Adrenal gland (tissue), 12 donors: ENCODE results near the gene SLC25A21. TPM values are rescaled to one million over a fixed set of nuclear protein-coding genes. Genes with fewer than 3 reads are reported as not detected.

Experiments
- DNase-seq, 7 donors: peaks; one replicate each; pipeline ENCODE4 v3.0.0-alpha.2; 2019 to 2020
- H3K27ac ChIP-seq, 5 donors: fragments of 200-600 bp; sonication (generic) in 4 of 5; 1 replicate in 3 of 5; 2 replicates in 2 of 5; pipeline versions ENCODE4 v1.5.1 to v1.8.0; 2016 to 2020; ENCODE audit warnings: mild to moderate bottlenecking in 1 of 5
- H3K27me3 ChIP-seq: fragments of 200-600 bp; 2 replicates; pipeline ENCODE4 v1.8.0; 2021
- H3K36me3 ChIP-seq, 2 donors: fragments of 200-600 bp; replicated peaks in 1 of 2; 1 replicate in 1 of 2; 2 replicates in 1 of 2; pipeline versions ENCODE4 v1.5.1 to v1.8.0; 2018 to 2022
- H3K4me1 ChIP-seq, 2 donors: fragments of 200-600 bp; replicated peaks in 1 of 2; 1 replicate in 1 of 2; 2 replicates in 1 of 2; pipeline versions ENCODE4 v1.5.1 to v1.8.0; 2018 to 2021
- H3K4me3 ChIP-seq, 4 donors: fragments of 200-600 bp; sonication (generic) in 3 of 4; one replicate each; pipeline ENCODE4 v1.5.1; 2016 to 2018
- H3K9me3 ChIP-seq, 3 donors: fragments of 200-600 bp; sonication (generic) in 1 of 3; replicated peaks in 1 of 3; 1 replicate in 2 of 3; 2 replicates in 1 of 3; pipeline versions ENCODE4 v1.5.1 to v1.8.0; 2016 to 2021
- POLR2A ChIP-seq, 2 donors: fragments of 450-650 bp; IDR thresholded peaks; one replicate each; pipeline ENCODE4 v1.6.1; 2017; ENCODE audit warnings: antibody characterized with exemption in 2 of 2, mild to moderate bottlenecking in 2 of 2, moderate library complexity in 1 of 2
- WGBS, 4 donors: extraction: QIAGEN DNeasy Blood & Tissue Kit in 2 of 4; methylation state at CpG; one replicate each; pipeline versions ENCODE4 v1.1.5 to v1.1.7; 2013 to 2017; 5-methylcytosine and 5-hydroxymethylcytosine counted together
- intact Hi-C, 2 donors: fragments of 100-400 bp; cut with DNase I; formaldehyde crosslinking; loops; one replicate each; pipeline versions ENCODE4 v1.14.1 to v1.15.0; 2022 to 2023
- polyA plus RNA-seq, 3 donors: library from polyadenylated mRNA; stranded (reverse); fragments of 200-250 nt in 2 of 3; fragments of 350-450 nt in 1 of 3; fragmentation: Illumina TruSeq in 1 of 3; extraction: RNeasy Lipid Tissue Mini Kit (QIAGEN cat#74804) in 1 of 3; gene quantifications; one replicate each; pipeline ENCODE4 v1.2.3, GENCODE V29; 2013 to 2014
- total RNA-seq, 9 donors: library from RNA; depleted of rRNA in 4 of 9; stranded (reverse); fragments of >200 nt in 4 of 9; fragments of 120-200 nt in 1 of 9; fragmentation: NEBNext Ultra II Directional in 1 of 9; extraction: Animal tissue kit (Norgen Biotek cat#: 25700) in 1 of 9; gene quantifications; one replicate each; pipeline versions ENCODE4 v1.1.0 to v1.2.4, GENCODE V29; 2013 to 2023
- TF ChIP-seq, protein P1 (sequence below), 6 experiments: fragments of 450-650 bp in 4 of 6; fragments of 200-600 bp in 2 of 6; sonication (generic) in 1 of 6; IDR thresholded peaks; 1 replicate in 5 of 6; 2 replicates in 1 of 6; pipeline versions ENCODE4 v1.5.1 to v1.8.0; 2016 to 2021; ENCODE audit warnings: antibody characterized with exemption in 6 of 6, mild to moderate bottlenecking in 2 of 6, moderate library complexity in 1 of 6
- donor health status: healthy with polysubstance abuse.
- donor health status: Bipolar disorder and iron deficiency.
- donor health status: DM: yes; HTN: yes; CAD: no.
- donor health status: DM: no; HTN: no; CAD: no.
- donor health status: DM: no; HTN: no; CAD: no.
- donor health status: DM: yes; HTN: yes; CAD: no.

Gene SLC25A21
- total and polyA plus RNA-seq, 12 donors: 0.14 to 3.8 (median 0.56) TPM

DNA sequence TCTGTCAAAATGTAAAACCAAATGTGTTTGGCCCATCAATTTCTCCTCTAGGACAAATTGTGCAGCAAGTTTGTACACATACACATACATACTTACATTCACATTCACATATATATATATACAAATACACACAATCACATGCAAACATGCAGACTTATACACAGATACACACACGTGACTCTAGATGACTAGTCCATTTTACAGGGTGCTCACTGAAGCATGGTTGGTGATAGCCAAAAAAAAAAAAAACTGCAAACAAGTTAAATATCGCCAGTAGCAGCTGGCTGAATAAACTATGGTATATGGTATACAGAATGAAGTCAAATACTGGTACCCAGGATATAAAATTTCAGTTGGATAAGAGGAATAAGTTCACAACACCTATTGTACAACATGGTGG, 77.9 kb downstream of the SLC25A21 start:
- TF ChIP-seq POLR2A (IDR thresholded peaks at IDR 0.05): no peak
- TF ChIP-seq, protein P1, sequence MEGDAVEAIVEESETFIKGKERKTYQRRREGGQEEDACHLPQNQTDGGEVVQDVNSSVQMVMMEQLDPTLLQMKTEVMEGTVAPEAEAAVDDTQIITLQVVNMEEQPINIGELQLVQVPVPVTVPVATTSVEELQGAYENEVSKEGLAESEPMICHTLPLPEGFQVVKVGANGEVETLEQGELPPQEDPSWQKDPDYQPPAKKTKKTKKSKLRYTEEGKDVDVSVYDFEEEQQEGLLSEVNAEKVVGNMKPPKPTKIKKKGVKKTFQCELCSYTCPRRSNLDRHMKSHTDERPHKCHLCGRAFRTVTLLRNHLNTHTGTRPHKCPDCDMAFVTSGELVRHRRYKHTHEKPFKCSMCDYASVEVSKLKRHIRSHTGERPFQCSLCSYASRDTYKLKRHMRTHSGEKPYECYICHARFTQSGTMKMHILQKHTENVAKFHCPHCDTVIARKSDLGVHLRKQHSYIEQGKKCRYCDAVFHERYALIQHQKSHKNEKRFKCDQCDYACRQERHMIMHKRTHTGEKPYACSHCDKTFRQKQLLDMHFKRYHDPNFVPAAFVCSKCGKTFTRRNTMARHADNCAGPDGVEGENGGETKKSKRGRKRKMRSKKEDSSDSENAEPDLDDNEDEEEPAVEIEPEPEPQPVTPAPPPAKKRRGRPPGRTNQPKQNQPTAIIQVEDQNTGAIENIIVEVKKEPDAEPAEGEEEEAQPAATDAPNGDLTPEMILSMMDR (IDR thresholded peaks at IDR 0.05): no peak
- DNase-seq: no peak
- WGBS, 4 donors: 69 to 90% (median 79%) methylated on average over 2 of the region's 2 CpGs

DNA sequence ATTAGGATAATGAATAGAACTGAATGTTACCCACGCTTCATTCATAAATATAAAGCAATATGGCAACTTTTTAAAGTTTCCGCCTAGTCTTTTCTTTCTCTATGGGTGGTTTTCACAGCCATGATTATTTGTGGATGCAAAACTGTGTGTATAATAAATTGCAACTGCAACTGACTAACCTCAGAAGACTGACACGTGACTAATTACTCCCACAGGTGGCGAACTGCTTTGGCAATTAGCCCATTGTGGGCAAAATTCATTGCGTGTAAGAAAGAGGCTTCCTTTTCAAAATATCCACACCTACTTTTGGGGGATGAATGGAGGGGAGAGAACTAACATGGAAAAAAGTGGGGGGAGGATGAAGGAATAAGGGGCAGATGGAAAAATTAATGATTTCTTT, 79.0 kb downstream of the SLC25A21 start:
- TF ChIP-seq, protein P1 (IDR thresholded peaks at IDR 0.05): no peak
- TF ChIP-seq POLR2A (IDR thresholded peaks at IDR 0.05): no peak
- Histone ChIP-seq H3K36me3 (no peaks in the 10 kb centered on the region), H3K27me3 (no peaks in the 10 kb centered on the region), H3K4me3 (no peak overlapping the region), H3K4me1 (no peaks in the 10 kb centered on the region), H3K9me3 (no peaks in the 10 kb centered on the region), H3K27ac (no peak overlapping the region)
- WGBS, 4 donors: 67 to 80% (median 76%) methylated on average over 5 of the region's 5 CpGs
- DNase-seq: no peak
- intact Hi-C loops: no loop called here

More for the DNA sequence above, 77.9 kb downstream of the SLC25A21 start:
- no peaks in the 10 kb centered on the region for H3K36me3 ChIP-seq
- H3K9me3 ChIP-seq: no peaks in the 10 kb centered on the region
- no peaks in the 10 kb centered on the region for H3K27me3 ChIP-seq
- intact Hi-C loops: no loop called here
- H3K27ac ChIP-seq: no peak overlapping the region
- no peak overlapping the region for H3K4me3 ChIP-seq
- no peaks in the 10 kb centered on the region for H3K4me1 ChIP-seq

DNA sequence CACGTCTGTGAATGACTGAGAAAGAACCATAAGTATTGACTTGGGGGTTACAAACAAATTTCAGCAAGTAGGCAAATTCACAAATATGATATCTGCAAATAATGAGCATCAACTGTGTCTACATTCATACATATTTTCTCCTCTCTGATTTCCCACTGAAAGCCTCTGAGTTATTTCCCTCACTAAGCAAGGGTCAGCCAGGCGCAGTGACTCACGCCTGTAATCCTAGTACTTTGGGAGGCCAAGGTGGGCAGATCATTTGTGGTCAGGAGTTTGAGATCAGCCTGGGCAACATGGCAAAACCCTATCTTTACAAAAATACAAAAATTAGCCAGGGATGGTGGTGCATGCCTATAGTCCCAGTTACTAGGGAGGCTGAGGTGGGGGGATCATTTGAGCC, 80.8 kb downstream of the SLC25A21 start:
- Histone ChIP-seq H3K27ac (no peak overlapping the region), H3K9me3 (no peaks in the 10 kb centered on the region), H3K36me3 (no peaks in the 10 kb centered on the region), H3K4me1 (no peaks in the 10 kb centered on the region), H3K27me3 (no peaks in the 10 kb centered on the region), H3K4me3 (no peak overlapping the region)
- no peak for DNase-seq
- TF ChIP-seq, protein P1 (IDR thresholded peaks at IDR 0.05): no peak
- TF ChIP-seq POLR2A (IDR thresholded peaks at IDR 0.05): no peak
- intact Hi-C loops: no loop called here
- WGBS, 4 donors: 83 to 90% (median 88%) methylated on average over 3 of the region's 3 CpGs

DNA sequence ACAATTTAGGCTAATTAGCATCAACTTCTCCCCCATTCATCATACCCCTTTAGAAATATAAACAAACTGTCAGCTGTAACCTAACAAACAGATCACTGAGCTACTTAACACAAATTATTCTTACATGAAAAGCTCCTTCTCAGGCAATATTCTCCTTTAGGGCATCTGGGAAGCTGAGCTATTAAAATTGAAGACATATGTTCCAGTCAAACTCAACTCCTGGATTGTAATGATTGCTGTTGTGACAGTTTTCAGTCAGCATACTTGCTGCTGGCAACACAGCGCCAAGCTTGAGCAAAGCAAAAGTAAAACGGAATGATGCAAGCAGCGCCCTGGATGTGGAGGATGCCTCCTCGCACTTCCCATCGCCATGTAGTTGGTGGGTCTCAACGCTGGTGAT, 82.4 kb downstream of the SLC25A21 start:
- Histone ChIP-seq H3K27me3 (no peaks in the 10 kb centered on the region), H3K27ac (no peak overlapping the region), H3K36me3 (no peaks in the 10 kb centered on the region), H3K4me3 (no peak overlapping the region), H3K4me1 (no peaks in the 10 kb centered on the region), H3K9me3 (no peaks in the 10 kb centered on the region)
- WGBS, 4 donors: 63 to 77% (median 72%) methylated on average over 6 of the region's 6 CpGs
- intact Hi-C loops: no loop called here
- DNase-seq: no peak
- TF ChIP-seq, protein P1 (IDR thresholded peaks at IDR 0.05): no peak
- no peak for TF ChIP-seq POLR2A (IDR thresholded peaks at IDR 0.05)
